ENCODE data around the gene RPS6KA2. TPM values are rescaled to one million over a fixed set of nuclear protein-coding genes. Genes with fewer than 3 reads are reported as not detected.

Gene RPS6KA2
- total RNA-seq, 1 experiment from 2014 or later: 4.1 TPM

- ATAC-seq: no peak
- no peaks in the 10 kb centered on the region for H3K4me1 ChIP-seq (ENCODE audit: control insufficient read depth, insufficient read depth, low read length)
- ChIA-PET POLR2A (no interaction called here), CTCF (no interaction called here)
- DNase-seq (ENCODE audit: low read depth, low spot score): no peak
- BruUV-seq (replicated peaks): no TSS peak
- H3K27ac ChIP-seq (ENCODE audit: low read length): no peak overlapping the region
- H3K27me3 ChIP-seq (ENCODE audit: control insufficient read depth, insufficient read depth, low read length): no peaks in the 10 kb centered on the region
- in situ Hi-C loops (cut with HindIII; ENCODE audit: low pct_unique_long_range_greater_than_20kb, low sequenced_read_pairs): no loop called here
- H3K36me3 ChIP-seq (ENCODE audit: control insufficient read depth, insufficient read depth, low read length): no peaks in the 10 kb centered on the region
- TF ChIP-seq POLR2AphosphoS5 (IDR thresholded peaks at IDR 0.05; ENCODE audit: low read depth, low read length): no peak
- TF ChIP-seq SIN3A (IDR thresholded peaks at IDR 0.05; ENCODE audit: borderline replicate concordance, insufficient read depth, low read depth, low read length): no peak
- TF ChIP-seq CTCF (IDR thresholded peaks at IDR 0.05): no peak
- TF ChIP-seq REST (IDR thresholded peaks at IDR 0.05; ENCODE audit: insufficient read depth in 1 of 2, low read depth in 2 of 2, low read length in 1 of 2): no peak
- no peak for TF ChIP-seq TCF7L2 (IDR thresholded peaks at IDR 0.05; ENCODE audit: low read depth, low read length)
- intact Hi-C loops (cut with micrococcal nuclease; ENCODE audit: unreplicated experiment): no loop called here
- no peaks in the 10 kb centered on the region for H3K9me3 ChIP-seq (ENCODE audit: control insufficient read depth, insufficient read depth, low read depth, low read length)
- H3K4me3 ChIP-seq (ENCODE audit: low read depth in 2 of 2, low read length in 2 of 2): no peak overlapping the region
These were observed 47.7 kb downstream of the RPS6KA2 start for GRCh38 chr6:166579237-166579850.

- Histone ChIP-seq H3K9me3 (ENCODE audit: control insufficient read depth, insufficient read depth, low read depth, low read length) (no peaks in the 10 kb centered on the region), H3K27me3 (ENCODE audit: control insufficient read depth, insufficient read depth, low read length) (no peaks in the 10 kb centered on the region), H3K27ac (ENCODE audit: low read length) (no peak overlapping the region), H3K4me1 (ENCODE audit: control insufficient read depth, insufficient read depth, low read length) (no peaks in the 10 kb centered on the region), H3K4me3 (ENCODE audit: low read depth in 2 of 2, low read length in 2 of 2) (no peak overlapping the region), H3K36me3 (ENCODE audit: control insufficient read depth, insufficient read depth, low read length) (no peaks in the 10 kb centered on the region)
- intact Hi-C loops (cut with micrococcal nuclease; ENCODE audit: unreplicated experiment): no loop called here
- no peak for DNase-seq (ENCODE audit: low read depth, low spot score)
- TF ChIP-seq REST (IDR thresholded peaks at IDR 0.05; ENCODE audit: insufficient read depth in 1 of 2, low read depth in 2 of 2, low read length in 1 of 2): no peak
- TF ChIP-seq POLR2AphosphoS5 (IDR thresholded peaks at IDR 0.05; ENCODE audit: low read depth, low read length): no peak
- TF ChIP-seq TCF7L2 (IDR thresholded peaks at IDR 0.05; ENCODE audit: low read depth, low read length): no peak
- no peak for TF ChIP-seq SIN3A (IDR thresholded peaks at IDR 0.05; ENCODE audit: borderline replicate concordance, insufficient read depth, low read depth, low read length)
- TF ChIP-seq CTCF (IDR thresholded peaks at IDR 0.05): no peak
- ChIA-PET CTCF (no interaction called here), POLR2A (no interaction called here)
- BruUV-seq (replicated peaks): no TSS peak
- in situ Hi-C loops (cut with HindIII; ENCODE audit: low pct_unique_long_range_greater_than_20kb, low sequenced_read_pairs): no loop called here
- ATAC-seq: no peak
These were observed 48.4 kb downstream of the RPS6KA2 start for GRCh38 chr6:166578536-166579236.

Measured in Panc1 (cell line).